Measurements from ENCODE around the gene PAK6.

GRCh38 chr15:40241269-40242212, 2.7 kb downstream of the PAK6 start:
- no peak for TF ChIP-seq ZNF302 (CRISPR knock-in tag; IDR thresholded peaks at IDR 0.05)
- TF ChIP-seq RNF2 (IDR thresholded peaks at IDR 0.05; ENCODE audit: borderline replicate concordance, low read depth), result no peak
- TF ChIP-seq JUN (IDR thresholded peaks at IDR 0.05), result no peak
- no peak for TF ChIP-seq CTCF (IDR thresholded peaks at IDR 0.05)
- TF ChIP-seq SREBF2 (IDR thresholded peaks at IDR 0.05), result no peak
- no peak for TF ChIP-seq CHD2 (IDR thresholded peaks at IDR 0.05; ENCODE audit: low read length, partially characterized antibody)
- TF ChIP-seq MAX (IDR thresholded peaks at IDR 0.05), result no peak
- no peak for TF ChIP-seq MAFK (IDR thresholded peaks at IDR 0.05; ENCODE audit: partially characterized antibody)
